Colon (tissue), 2 donors: Measurements from ENCODE around the gene FBXL14.

Experiments used
- FAIRE-seq: peaks from 2 replicates; lab custom pipeline; 2012; peaks lifted over from hg19 to GRCh38; lab: Jason Lieb, UNC
- donor health status: control.
- donor health status: control.

FBXL14 gene

GRCh38 chr12:1533602-1534304 is 60.6 kb downstream of the FBXL14 start:
- no peak for FAIRE-seq

DNA sequence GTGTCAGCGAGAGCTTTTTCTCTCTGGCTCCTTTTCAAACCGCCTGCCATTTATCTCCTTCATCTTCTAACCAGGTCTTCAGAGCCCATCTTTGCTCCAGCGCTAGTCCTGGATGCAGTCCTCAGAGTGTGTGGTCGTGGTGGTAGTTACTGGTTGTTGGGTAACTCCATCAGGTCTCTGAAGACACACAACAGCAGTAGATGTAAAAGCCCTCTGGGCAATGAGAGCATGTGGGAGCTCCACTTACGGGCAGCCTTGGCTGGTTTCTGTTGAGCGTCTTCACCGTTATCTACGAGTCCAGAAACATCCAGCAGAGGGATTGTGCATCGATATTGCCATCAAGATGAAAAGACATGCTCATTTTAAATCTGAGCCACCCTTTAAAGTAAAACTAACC is 61.2 kb downstream of the FBXL14 start:
- FAIRE-seq, result no peak

GRCh38 chr12:1532375-1533165 is 61.8 kb downstream of the FBXL14 start:
- FAIRE-seq, result no peak

DNA sequence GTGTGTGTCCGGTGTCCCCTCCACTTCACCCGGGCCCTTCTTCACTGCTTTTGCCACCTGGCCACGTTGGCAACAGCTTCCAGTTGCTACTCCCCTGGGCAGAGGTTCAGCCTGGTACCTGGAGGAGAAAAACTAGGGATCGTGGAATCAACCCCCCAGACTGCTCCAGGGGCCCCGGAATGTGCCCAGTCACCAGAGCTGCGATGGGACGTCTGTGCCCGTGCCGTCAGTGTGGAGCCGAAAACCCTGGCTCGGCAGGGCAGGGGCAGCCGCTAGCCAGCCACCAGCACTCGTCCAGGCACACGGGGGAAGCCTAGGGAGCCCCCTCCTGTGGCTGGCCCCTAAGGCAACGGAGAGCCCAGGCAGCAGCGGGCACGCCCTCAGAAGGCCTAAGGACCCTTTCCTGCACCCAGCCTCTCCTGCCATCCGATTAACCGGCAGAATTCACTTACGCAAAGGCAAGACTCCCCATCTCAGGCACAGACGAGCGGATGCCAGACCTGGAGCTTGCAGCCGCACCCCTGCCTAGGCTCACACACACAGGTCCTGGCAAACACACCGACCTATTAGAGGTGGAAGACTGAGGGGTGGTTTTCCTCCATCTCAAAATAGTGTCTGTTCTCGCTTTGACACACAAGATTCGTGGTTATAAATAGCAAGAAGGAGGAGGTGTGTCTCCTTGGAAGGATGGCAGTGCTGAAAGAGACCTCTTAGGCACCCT is 62.6 kb downstream of the FBXL14 start:
- no peak for FAIRE-seq

- FAIRE-seq, result no peak
Measured at GRCh38 chr12:1531153-1531653, 63.2 kb downstream of the FBXL14 start.

DNA sequence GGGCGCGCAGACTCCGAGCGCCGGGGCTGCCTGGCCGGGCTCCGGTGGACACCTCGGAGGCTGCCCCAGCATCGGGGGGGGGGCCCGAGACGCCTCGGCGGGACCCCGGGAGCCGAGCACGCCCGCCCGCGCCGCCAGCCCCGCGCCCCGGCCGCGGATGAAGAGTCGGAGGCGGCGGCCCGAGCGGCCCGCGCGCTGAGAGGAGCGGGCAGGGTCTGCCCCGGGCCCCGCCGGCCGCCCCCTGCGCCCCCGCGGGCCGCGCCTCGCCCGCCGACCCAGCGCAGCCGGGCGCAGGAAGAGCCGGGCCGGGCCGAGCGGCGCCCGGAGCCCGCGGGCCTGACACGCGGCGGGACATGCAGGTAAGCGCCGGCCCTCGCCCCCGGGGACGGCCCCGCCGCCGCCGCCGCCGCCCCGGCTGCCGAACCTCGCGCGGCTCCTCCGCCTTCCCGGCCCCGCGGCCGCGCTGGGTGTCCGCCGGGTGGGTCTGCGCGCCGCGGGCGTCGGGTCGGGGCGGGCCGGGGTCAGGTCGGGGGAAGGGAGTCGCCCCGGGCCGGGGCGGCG is 63.7 kb downstream of the FBXL14 start:
- no peak for FAIRE-seq

DNA sequence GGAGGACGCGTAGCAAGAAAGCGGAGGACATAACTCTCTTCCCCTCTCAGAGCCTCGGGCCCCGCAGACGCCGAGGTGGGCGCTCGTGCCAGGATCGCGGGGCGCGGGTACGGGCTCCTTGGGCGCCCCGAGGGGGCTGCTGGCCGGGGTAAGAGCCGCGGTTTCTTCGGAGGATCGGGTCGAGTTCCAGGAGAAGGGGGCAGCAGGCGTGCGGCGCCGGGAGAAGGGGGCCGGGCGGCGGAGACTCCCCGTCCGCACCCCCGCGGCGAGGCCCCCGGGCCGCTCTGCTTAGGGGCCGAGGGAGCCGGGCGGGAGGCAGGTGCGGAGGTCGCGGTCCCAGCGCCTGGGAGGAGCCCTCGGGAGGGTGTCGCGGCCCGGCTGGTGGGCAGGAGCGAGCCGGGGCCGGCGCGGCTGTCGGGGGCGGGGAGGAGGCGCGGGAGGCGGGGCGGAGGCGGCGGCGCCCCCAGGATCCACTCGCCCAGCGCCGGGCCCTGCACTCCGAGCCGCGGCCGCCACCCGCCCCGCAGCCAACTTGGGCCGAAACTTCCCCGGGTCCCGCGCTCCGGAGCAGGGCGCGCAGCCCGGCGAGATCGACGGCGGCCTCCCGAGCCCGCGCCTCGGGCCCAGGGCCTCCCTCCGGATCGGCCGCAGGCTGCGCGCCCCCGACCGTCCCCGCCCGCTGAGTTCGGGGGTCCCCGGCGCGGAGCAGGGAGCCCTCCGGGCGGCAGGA is 64.4 kb downstream of the FBXL14 start:
- FAIRE-seq, result no peak

GRCh38 chr12:1529228-1529861 is 65.0 kb downstream of the FBXL14 start:
- no peak for FAIRE-seq

GRCh38 chr12:1528791-1529190 is 65.6 kb downstream of the FBXL14 start:
- FAIRE-seq, result no peak

DNA sequence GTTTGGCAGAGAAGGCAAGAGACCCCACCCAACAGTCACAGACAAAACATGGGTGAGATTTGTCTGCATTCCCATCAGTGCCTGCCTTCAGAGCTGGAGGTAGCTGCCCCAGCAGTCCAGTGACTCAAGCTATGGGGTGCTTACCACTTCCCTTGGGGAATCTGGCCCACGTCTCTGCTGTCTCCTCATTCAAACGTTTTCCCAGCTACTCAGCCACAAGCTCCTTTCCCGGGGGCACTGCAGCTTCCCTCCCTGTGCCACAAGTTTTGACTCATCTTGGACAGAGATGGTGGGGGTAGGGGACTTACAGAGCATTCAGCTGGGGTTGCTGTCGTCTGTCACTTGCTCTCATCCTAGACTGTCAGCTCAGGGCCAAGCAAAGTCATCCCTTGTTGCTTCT is 66.6 kb downstream of the FBXL14 start:
- no peak for FAIRE-seq

DNA sequence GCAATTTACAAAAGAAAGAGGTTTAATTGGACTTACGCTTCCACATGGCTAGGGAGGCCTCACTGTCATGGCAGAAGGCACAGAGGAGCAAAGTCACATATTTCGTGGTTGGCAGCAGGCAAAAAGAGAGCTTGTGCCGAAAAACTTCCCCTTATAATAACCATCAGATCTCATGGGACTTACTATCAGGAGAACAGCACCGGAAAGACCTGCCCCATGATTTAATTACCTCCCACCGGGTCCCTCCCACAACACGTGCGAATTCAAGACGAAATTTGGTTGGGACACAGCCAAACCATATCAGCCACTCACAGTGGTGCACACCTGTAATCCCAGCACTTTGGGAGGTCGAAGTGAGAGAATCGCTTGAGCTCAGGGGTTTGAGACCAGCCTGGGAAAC is 68.5 kb downstream of the FBXL14 start:
- FAIRE-seq, result no peak

- FAIRE-seq, result no peak
Measured at GRCh38 chr12:1523558-1524050, 70.8 kb downstream of the FBXL14 start.

DNA sequence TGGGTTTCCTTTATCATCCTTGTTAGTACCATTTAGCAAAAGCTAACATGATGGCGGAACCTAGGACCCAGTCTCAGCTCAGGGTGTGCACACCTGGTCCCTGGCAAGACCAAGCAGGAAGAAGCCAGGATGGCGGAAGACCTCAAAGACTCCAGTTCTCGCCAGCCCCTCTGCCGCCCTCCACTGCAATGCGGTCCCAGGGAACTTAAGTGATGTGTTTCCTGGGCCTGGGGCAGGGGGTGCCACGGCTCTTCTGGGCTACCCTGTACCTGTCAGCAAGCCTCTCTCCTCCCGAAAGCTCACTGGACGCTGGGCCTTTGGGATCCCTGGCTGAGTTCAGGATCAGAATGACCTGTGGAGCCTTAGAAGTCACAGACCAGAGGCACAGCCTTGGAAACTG is 71.3 kb downstream of the FBXL14 start:
- no peak for FAIRE-seq

- FAIRE-seq, result no peak
Measured at GRCh38 chr12:1519642-1520041, 74.7 kb downstream of the FBXL14 start.

DNA sequence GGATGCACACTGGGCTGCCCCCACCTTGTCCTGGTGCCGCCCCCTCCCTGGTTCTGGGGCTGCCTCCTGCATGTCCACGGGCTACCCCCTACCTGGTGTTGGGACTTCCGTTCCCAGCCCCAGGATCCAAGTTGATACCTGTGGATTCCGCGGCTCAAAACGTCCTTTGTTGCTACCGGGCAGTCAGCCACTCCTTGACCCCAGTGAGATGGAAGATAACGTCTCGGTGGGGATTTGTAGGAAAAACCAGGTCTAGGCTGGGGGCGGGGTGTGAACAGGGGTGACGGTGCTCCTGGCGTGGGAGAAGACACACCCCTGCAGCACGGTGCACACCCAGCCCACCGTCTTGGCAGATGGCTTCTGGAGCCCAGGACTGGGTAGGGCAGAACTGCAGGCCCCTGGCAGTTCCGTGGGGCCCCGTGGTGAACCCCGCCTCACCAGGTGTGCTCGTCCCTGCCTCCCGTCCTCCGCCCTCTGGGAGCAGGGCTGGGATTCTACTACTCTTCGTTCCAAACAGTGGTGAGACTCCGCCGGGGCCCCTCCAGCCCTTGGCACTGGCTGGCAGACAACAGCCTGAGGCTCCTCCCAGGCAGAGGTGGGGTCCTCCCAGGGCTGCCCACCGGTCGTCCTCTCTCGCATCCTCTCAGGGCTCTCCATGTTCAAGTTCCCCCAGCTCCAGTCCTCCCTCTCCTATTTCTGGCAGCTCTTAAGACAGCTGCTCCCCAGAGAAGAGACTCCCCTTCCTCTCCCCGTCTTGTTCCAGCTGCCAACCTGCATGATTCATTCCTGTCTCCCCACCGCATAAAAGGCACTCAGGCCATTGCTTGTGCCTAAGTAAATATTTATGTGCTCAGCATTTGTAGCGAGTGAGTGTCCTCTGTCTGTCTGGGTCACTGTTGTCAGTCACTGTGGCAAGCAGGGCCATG is 75.5 kb downstream of the FBXL14 start:
- no peak for FAIRE-seq

DNA sequence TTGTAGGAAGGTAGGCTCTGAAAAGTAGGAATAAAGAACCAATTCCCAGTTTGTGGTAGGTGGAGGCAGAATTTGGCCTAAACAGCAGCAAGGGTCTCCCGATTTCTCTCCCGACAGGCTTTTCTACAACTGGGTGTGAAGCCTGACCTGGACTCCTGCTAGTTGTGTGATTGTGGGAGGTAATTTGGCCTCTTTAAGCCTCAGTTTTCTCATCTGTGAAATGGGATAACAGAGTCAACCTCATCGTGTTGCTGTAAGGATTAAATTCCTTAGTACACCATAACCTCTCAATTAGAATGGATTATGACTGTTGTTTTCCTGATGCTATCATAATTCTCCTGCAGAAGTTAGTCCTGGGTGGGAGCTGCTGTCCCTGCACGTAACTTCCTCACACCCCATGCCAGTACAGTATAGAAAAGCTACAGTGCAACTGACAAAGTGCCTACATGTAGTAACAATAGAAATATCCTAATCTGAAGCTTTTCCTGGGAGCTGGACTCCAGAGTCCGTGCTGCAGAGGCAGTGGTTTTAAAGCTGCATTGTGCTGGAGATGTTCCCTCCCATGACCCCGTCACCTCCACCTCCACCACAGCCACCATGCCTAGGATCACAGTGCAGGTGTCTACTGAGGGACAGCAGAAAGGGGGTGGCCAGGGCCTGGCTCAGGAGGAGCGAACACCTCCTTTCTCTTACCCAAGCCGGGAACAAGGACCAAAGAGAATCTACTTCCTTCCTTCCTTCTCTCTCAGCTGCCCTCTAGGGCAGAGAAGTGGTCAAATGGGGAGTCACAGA is 76.5 kb downstream of the FBXL14 start:
- FAIRE-seq, result no peak

DNA sequence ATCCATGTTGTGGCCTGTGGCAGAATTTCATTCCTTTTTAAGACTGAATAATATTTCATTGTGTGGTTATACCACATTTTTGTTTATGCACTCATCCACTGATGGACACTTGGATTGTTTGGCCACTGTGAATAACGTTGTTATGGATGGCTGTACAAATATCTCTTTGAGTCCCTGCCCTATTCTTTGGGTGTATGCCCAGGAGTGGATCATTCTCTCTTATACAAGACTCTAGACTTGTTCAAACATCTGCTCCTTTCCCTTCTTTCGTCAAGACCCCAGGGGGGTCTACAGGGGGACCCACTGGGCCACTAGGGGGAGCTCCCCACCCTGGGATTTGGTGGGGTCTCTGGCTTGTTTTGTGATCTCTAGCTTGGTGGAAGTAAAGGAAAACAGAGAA is 77.4 kb downstream of the FBXL14 start:
- FAIRE-seq, result no peak
